Uterus (tissue), 4 donors: ENCODE results near the gene GPR152. TPM values are rescaled to one million over a fixed set of nuclear protein-coding genes. Genes with fewer than 3 reads are reported as not detected.

Experiments used
- DNase-seq, 2 donors: peaks; one replicate each; pipeline ENCODE4 v3.0.0-alpha.2; 2019 to 2020
- H3K27ac ChIP-seq, 2 donors: fragments of 200-600 bp; sonication (generic); 1 replicate in 1 of 2; 2 replicates in 1 of 2; pipeline ENCODE4 v1.5.1; 2016 to 2018
- H3K27me3 ChIP-seq, 2 donors: fragments of 200-600 bp; sonication (generic); one replicate each; pipeline ENCODE4 v1.5.1; 2018 to 2019; ENCODE audit warnings: control low read depth in 1 of 2
- H3K36me3 ChIP-seq, 2 donors: fragments of 200-600 bp; sonication (generic); one replicate each; pipeline ENCODE4 v1.5.1; 2019; ENCODE audit warnings: control low read depth in 1 of 2
- H3K4me1 ChIP-seq, 2 donors: fragments of 200-600 bp; sonication (generic); one replicate each; pipeline ENCODE4 v1.5.1; 2018 to 2019; ENCODE audit warnings: control low read depth in 1 of 2
- H3K4me3 ChIP-seq, 2 donors: fragments of 200-600 bp; sonication (generic); 1 replicate in 1 of 2; 2 replicates in 1 of 2; pipeline ENCODE4 v1.5.1; 2018 to 2019; ENCODE audit warnings: mild to moderate bottlenecking in 1 of 2
- H3K9me3 ChIP-seq, 2 donors: fragments of 200-600 bp; sonication (generic); one replicate each; pipeline ENCODE4 v1.5.1; 2019; ENCODE audit warnings: control low read depth in 1 of 2
- POLR2A ChIP-seq, 2 donors: fragments of 450-650 bp; IDR thresholded peaks; one replicate each; pipeline ENCODE4 v1.6.1; 2016; ENCODE audit warnings: antibody characterized with exemption in 2 of 2, mild to moderate bottlenecking in 1 of 2, moderate library complexity in 1 of 2
- intact Hi-C: fragments of 100-400 bp; cut with DNase I; formaldehyde crosslinking; loops from one replicate; pipeline ENCODE4 v1.15.1; 2023; ENCODE audit warnings: low total_unique reads
- total RNA-seq, 4 donors: library from RNA; depleted of rRNA in 3 of 4; stranded (reverse); fragments of >200 nt in 3 of 4; gene quantifications; one replicate each; pipeline versions ENCODE4 v1.1.0 to v1.2.4, GENCODE V29; 2014 to 2023
- TF ChIP-seq, protein P1 (sequence below), 4 experiments: fragments of 200-600 bp in 2 of 4; fragments of 450-650 bp in 2 of 4; sonication (generic) in 2 of 4; IDR thresholded peaks; one replicate each; pipeline ENCODE4 v1.5.1; 2016 to 2019; ENCODE audit warnings: antibody characterized with exemption in 4 of 4, mild to moderate bottlenecking in 2 of 4, moderate library complexity in 1 of 4
- donor health status: DM: yes; HTN: yes; CAD: no.

The GPR152 gene
- total RNA-seq, 4 donors from 2014 or later, result not detected

DNA sequence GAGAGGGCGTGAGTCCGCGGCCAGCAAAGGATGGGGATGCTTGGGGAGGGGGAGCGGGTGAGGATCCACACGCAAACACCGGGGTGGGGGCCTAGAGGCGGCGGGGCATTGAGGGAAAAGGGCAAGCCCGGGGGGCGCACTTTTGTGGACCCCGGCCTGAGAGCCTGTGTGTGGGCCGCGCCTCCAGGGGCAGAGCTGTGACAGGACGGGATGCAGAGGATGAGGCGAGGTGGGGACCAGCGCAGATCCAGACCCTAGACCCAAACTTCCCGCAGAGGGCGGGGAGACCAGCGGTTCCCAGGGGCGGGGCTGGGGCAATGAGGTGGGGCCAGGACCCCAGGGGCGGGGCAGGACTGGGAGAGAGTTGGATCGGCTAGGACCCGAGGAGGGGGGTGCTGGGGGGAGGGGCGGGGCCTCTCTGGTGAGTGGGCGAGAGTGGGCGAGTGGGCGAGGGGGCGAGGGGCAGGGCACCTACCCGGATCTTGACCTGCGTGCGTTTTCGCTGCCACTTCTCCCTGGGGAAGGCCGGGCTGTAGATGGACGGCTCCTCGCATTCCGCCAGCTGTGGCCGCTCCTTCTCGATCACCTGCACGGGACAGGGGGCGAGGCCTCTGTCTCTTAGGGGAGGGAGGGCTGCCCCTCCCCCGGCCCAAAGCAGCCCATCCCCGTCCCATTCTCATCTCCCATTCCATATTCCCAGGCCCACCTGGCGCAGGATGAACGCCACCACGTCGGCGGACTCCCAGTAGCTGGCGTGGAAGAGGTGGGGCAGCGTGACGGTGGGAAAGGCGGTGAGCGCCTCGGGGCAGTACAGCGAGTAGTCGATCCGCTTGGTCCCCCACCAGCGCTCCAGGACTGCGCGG, 42.1 kb upstream of the GPR152 start:
- Histone ChIP-seq H3K36me3 (no peaks in the 10 kb centered on the region), H3K4me3 (no peak overlapping the region), H3K27me3 (no peaks in the 10 kb centered on the region), H3K27ac (no peak overlapping the region), H3K4me1 (no peaks in the 10 kb centered on the region), H3K9me3 (no peaks in the 10 kb centered on the region)
- intact Hi-C loops, result no loop called here
- TF ChIP-seq, protein P1, sequence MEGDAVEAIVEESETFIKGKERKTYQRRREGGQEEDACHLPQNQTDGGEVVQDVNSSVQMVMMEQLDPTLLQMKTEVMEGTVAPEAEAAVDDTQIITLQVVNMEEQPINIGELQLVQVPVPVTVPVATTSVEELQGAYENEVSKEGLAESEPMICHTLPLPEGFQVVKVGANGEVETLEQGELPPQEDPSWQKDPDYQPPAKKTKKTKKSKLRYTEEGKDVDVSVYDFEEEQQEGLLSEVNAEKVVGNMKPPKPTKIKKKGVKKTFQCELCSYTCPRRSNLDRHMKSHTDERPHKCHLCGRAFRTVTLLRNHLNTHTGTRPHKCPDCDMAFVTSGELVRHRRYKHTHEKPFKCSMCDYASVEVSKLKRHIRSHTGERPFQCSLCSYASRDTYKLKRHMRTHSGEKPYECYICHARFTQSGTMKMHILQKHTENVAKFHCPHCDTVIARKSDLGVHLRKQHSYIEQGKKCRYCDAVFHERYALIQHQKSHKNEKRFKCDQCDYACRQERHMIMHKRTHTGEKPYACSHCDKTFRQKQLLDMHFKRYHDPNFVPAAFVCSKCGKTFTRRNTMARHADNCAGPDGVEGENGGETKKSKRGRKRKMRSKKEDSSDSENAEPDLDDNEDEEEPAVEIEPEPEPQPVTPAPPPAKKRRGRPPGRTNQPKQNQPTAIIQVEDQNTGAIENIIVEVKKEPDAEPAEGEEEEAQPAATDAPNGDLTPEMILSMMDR (IDR thresholded peaks at IDR 0.05), result no peak
- no peak for TF ChIP-seq POLR2A (IDR thresholded peaks at IDR 0.05)
- no peak for DNase-seq

GRCh38 chr11:67493548-67494370, 41.2 kb upstream of the GPR152 start:
- intact Hi-C loops, result no loop called here
- TF ChIP-seq, protein P1 (IDR thresholded peaks at IDR 0.05), result no peak
- no peak for TF ChIP-seq POLR2A (IDR thresholded peaks at IDR 0.05)
- Histone ChIP-seq H3K9me3 (no peaks in the 10 kb centered on the region), H3K27ac (no peak overlapping the region), H3K27me3 (no peaks in the 10 kb centered on the region), H3K4me3 (no peak overlapping the region), H3K36me3 (no peaks in the 10 kb centered on the region), H3K4me1 (no peaks in the 10 kb centered on the region)
- DNase-seq, result no peak

DNA sequence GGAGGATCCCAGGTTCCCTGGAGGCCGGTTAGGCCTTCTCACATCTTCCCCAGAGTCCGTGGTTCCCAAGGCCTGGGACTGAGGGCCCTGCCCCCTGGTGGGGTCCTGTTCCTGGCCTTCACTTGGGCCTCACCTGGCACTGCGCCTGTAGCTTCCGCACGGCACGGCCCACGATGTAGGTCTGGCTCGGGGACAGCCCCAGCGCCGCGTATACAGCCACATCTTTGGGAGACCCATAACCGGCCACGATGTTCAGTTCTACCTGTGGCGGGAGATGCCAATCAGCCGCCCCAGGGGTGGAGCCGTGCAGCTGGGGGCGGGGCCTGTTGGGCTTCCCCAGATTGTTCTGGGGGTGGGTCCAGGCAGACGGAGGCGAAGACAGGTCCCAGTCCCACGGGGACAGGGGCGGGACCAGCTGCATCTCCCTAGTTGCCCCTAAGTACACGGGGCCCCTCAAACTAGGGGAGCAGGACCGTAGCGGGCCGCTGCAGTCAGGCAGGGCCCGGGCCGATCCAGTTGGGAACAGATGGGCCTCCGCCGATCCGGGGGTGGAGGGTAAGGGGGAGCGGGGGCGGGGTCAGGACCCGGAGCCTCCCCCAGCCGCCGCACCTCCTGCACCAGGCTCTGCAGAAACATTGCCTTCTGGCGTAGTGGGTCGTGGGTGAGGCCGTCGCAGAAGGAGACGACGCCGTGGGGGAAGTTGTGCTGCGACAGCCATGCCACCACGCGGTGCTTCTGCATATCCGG, 40.4 kb upstream of the GPR152 start:
- TF ChIP-seq POLR2A (IDR thresholded peaks at IDR 0.05), result no peak
- TF ChIP-seq, protein P1 (IDR thresholded peaks at IDR 0.05), result no peak
- intact Hi-C loops, result no loop called here
- no peaks in the 10 kb centered on the region for H3K36me3 ChIP-seq
- DNase-seq, result no peak
- H3K27me3 ChIP-seq, result no peaks in the 10 kb centered on the region
- no peak overlapping the region for H3K27ac ChIP-seq
- no peaks in the 10 kb centered on the region for H3K9me3 ChIP-seq
- H3K4me3 ChIP-seq, result no peak overlapping the region
- no peaks in the 10 kb centered on the region for H3K4me1 ChIP-seq

DNA sequence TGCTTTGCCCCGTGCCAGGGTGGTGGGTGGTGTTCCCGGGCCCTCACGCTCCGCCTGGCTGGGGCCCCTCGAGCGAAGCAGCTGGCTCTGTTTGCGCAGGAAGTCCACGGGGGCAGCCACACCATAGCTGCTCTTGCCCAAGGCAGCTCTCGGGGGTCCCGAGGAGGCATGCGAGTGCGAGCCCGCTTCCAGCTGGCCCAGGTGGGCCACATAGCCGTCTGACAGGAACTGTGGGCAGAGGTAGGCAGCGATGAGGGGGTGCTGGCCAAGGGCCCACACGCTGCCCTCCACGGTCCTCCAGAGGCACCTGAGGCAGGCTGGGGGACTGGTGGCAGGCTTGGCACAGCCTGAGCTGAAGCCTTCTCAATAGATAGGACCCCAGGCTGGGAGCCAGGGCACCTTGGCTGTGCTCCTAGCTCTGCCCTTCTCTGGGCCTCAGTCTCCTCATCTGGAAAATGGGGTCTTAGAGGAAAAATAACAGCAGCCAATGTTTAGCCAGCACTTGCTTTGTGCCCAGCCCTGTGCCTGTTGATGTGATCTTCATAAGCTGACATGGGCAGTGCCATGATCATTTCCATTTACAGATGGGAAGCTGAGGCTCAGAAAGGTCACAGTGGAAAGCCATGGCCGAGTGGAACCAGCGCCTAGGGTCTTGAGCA, 39.7 kb upstream of the GPR152 start:
- TF ChIP-seq POLR2A (IDR thresholded peaks at IDR 0.05), result no peak
- TF ChIP-seq, protein P1 (IDR thresholded peaks at IDR 0.05), result no peak
- no peak overlapping the region for H3K4me3 ChIP-seq
- DNase-seq, result no peak
- H3K4me1 ChIP-seq, result no peaks in the 10 kb centered on the region
- intact Hi-C loops, result no loop called here
- H3K27ac ChIP-seq, result no peak overlapping the region
- no peaks in the 10 kb centered on the region for H3K27me3 ChIP-seq
- H3K9me3 ChIP-seq, result no peaks in the 10 kb centered on the region
- H3K36me3 ChIP-seq, result no peaks in the 10 kb centered on the region
